C4-2B (cell line): ENCODE data around the gene FBXL17.

Source experiments
- CTCF ChIP-seq: fragments of 450-650 bp; conservative IDR thresholded peaks from 2 replicates; pipeline ENCODE4 v1.5.1; 2017; ENCODE audit warnings: mild to moderate bottlenecking
- ZFX ChIP-seq: fragments of 450-650 bp; IDR thresholded peaks from 2 replicates; pipeline ENCODE4 v1.6.1; 2017

GRCh38 chr5:108387758-108388157, 5.9 kb upstream of the FBXL17 start:
- TF ChIP-seq CTCF: no peak
- TF ChIP-seq ZFX: no peak
